GM19035 (cell line): ENCODE data around the gene DBNDD1.
A peak's percentile ranks its signal among the peaks of the same experiment; 100 is the strongest.
"Not testable (repeated sequence)": the region's sequence is repeated elsewhere in the genome, so short reads cannot be mapped to it uniquely, and the experiment has no call there.

Experiments
- ATAC-seq: cut with Tn5 transposase; IDR thresholded peaks from one replicate; pipeline ENCODE4 v1.9.1; 2021; ENCODE audit not compliant: unreplicated experiment

DBNDD1 gene

DNA sequence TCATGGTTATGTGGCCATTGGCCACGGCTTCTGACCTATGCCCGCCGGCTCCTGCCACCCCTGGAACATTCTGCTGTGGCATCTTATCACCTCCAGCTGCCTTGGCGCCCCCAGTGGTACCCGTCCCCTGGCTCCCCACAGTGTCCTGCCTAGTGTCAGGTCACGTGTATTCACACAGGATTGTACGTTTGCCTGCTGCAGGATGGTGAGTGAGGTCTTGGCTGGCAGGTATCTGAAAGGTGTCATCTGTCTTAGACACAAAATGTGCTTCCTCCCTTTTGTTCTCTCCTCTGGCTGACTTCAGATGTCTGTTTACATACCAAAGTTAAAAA, 24.9 kb downstream of the DBNDD1 start:
- ATAC-seq, result no peak

DNA sequence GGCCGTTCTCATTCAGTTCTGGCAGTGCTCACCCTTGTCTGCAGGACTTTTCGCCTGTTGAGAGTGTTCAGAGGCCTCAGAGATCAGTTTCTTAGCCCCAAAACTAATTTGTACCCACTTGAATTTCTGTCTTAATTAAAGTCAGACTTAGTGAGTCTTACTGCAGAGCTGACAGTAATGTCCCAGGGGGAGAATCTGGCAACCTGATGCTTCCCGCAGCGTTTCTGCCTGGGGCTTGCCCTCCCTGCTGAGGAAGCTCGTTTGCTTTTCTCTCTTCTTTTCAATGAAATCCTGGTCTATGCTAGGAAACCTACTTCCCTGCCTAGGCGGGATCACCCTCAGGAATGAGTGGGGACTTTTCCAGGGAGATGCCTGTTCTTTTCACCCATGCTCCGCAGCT, 25.3 kb downstream of the DBNDD1 start:
- ATAC-seq, result no peak

DNA sequence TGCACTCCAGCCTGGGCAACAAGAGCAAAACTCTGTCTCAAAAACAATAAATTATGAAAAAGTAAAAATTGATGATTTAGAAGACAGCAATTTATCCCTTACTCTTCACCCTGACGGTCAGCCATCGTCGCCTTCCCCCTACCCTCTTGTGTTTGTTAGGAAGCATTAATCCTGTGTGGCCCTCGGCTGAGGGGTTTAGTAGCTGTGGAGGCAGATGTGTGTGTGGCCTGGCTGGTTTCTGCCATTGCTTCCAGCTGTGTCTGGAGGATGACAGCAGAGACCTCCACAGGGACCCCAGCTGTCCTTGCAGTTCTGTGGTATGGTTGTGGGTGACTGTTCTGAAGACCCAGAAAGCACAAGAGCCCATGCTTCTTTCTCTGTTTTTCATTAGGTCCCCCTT, 25.9 kb downstream of the DBNDD1 start:
- no peak for ATAC-seq

DNA sequence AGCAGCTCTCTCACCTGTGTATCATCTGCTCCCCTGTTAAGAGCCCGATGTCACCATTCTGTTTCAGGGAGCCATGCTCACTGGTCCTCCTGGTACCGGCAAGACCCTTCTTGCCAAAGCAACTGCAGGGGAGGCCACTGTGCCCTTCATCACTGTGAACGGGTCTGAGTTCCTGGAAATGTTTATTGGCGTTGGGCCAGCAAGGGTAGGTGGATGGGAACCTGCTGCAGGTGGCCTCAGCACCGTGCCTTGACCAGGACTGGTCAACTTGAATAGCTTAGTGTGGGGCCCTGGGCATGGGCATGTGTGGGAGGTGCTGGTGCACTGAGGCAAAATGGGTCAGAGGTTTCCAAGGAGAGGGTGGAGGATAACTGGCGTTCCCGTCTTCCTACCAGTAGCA, 28.5 kb downstream of the DBNDD1 start:
- no peak for ATAC-seq

DNA sequence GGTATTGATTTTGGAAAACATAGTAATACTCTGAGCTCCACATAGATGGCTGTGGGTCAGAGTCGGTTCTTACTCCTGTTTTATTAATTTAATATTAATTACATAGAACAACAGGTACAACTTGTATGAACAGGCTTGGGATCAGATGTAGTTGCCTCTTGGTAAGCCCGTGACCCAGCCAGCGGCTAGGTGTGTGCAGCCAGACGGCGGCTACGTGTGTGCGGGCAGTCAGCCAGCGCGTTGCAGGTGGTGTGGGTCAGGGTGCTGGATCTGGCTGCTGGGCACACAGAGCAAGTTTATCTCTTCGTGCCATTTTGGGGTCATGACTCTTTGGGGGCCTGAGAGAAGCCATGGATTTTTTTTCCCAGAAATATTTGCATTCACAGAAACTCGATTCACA, 30.3 kb downstream of the DBNDD1 start:
- no peak for ATAC-seq

DNA sequence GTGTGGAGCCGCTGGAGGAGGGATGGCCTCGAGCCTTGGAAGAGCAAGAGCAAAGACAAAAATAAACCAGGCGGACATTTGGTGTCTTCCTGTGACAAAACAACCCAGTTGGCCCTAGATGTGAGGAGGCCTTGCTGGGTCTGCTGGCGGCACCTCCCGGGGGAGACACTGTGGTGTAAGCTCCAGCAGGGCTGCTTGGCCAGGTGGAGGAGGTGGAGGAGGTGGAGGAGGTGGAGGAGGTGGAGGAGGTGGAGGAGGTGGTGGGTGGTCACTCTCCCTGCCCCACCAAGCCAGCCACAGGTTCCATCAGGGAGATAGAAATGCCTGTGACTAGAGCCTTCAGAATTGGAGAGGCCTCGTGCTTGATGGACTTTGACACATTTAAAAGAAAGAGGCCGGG, 32.1 kb downstream of the DBNDD1 start:
- ATAC-seq, result no peak

DNA sequence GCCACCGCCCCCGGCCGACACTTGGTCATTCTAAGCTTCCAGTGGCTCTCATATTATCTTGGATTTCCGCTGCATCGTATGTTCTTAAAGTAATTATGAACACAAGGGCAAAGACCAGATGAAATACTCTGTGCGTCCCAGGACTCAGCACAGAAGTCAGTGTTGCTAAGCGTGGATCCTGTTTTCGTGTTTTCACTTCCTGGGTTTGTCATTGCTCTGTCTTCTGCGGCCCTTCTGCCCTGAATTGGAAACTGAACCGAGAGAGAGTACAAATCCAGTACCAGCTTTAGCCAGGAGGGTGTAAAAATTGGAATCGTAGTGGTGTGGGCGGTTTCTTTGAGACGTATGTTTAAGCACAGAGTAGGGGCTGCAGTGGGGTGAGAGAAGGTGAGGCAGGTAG, 32.7 kb downstream of the DBNDD1 start:
- ATAC-seq, result no peak

DNA sequence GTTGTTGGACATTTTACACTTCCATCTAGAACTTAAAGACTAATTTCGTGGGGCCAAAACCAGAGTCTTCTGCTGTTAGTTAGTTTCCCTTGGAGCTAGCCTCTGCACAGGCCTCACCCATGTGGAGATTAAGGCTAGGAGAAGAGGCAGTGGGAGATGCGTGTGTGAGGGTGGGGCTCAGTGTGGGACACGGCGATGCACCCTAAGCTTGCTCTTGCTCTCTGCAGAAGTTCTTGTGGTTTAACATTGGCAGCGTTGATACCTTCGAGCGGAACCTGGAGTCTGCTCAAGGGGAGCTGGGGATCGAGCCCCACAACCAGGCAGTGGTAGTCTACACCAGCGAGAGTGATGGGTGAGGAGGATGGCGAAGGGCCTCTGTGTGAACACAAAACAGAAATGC, 34.0 kb downstream of the DBNDD1 start:
- no peak for ATAC-seq

DNA sequence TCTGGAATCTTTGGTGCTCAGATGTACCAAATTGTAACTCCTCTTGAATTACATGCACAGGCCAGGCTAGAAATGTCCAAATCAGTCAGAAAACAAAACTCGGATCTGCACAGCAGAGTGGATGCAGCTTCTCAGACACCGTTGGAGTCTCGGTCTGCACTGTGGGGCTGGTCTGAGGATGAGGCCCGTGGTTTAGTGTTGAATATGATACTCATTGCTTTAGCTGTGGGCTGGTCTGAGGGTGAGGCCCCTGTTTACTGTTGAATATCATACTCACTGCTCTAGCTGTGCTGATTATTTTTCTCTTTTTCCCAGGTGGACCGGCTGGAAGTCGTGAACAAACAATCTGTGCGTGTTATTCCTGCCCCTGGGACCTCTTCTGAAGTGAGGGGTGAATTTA, 35.0 kb downstream of the DBNDD1 start:
- no peak for ATAC-seq

DNA sequence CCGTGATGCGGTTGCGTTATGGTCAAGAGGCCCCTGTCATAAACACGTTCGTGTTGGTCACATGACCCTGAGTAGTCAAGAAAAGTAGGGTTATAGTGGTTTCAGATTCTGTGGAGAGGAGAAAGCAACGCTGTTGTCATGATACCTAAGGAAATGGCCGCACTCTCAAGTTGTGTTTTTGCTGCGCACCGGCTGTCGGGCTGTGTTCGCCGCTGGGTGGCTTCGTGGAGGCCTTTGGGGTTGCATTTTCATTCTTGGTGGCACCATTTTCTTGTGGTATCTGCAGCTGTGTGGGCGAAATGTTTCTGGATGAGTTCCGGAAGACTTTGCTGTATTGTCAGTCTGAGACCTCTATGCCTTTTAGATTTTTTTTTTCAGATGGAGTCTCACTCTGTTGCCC, 35.7 kb downstream of the DBNDD1 start:
- no peak for ATAC-seq

DNA sequence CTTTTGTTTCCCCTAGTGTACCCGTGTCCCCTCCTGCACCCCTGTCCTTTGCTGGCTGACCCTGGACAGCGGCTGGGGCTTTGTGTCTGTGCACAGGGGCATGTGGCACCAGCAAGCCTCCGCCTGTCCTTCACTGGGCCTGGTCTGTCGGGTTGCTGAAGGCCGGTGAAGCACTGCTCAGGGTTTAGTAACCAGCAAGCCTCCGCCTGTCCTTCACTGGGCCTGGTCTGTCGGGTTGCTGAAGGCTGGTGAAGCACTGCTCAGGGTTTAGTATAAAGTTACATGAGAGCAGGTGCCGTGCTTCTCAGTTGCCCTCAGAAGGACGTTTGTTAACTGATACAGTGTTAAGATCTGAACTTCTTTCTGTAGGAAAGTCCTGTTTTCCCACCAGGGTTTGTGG, 36.9 kb downstream of the DBNDD1 start:
- ATAC-seq, result no peak

DNA sequence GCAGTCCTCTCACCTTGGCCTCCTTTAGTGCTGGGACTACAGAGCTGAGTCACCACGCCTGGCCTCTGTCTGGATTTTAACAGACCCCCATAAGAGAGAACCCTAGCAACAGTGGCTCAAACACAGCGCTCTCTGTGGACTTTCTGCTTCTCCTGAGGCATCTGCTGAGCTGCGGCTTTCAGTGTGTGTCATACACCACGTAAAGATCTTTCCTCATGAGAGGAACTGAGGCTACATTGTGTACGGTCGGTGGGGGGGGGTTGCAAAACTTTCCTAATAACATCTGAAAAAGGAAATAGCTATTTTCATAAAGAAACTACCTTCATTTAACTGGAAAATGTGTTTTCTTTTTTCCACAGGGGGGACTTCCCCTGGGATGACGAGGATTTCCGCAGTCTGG, 37.8 kb downstream of the DBNDD1 start:
- ATAC-seq, result peak; percentile 72

DNA sequence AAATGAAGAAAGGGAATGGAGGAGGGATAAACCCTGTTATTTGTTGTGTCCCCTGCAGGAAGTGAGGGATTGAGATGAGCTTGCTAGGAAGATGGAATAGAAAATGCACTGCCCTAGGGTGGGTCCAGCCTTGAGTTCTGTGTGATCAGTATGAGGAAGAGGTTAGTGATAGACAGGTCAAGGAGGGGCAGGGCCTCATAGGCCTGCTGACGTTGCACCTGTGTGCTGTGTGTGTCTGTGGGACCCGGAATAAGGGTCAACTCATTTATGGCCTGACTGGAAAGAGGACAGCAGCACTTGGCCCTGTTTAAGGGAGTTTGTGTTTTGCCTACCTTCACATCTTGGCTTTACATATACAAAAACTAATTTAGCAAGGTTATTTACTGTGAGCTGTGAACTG, 44.4 kb downstream of the DBNDD1 start:
- ATAC-seq, result no peak

DNA sequence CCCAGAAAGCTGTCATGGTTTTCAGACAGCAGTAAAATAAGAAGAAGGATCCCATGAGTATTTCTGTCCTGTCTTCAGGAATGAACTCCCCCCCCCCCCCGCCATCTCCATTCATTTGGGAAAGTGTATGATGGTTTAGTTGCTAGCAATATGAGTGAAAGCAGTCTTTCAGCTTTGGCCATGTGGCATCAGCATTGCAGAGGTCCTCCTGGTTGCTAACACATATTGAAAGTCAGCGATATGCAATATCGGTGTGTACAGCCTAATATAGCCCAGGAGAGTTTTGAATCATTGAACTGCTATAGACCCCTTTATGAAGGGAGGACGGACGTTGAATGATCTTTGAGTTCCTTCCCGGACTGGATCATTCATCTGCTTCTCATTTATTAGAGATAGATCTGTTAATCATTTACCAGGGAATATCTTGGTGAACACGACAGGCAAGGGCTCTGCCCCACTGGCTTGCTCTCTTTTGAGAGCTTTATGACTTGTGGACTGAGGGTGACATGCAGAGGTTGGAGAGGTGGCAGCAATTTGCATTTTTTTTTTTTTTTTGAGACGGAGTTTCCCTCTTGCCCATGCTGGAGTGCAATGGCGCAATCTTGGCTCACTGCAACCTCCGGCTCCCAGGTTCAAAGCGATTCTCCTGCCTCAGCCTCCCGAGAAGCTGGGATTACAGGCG, 45.5 kb downstream of the DBNDD1 start:
- no peak for ATAC-seq

DNA sequence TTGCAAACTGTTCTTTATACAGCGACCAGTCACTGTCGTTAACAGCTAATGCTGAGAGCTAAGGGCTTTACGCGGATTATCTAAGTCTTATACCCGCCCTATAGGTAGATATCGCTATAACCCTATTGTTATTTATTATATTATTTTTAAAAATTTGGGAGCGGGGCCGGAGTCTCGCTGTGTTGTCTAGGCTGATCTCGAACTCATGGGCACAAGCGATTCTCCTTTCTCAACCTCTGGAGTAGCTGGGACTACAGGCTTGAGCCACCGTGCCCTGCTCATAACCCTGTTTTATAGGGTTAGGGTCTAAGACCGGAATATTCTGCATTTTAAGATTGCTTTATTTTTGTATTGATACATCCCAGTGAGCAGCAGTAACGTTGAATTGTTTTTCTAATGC, 46.0 kb downstream of the DBNDD1 start:
- no peak for ATAC-seq

DNA sequence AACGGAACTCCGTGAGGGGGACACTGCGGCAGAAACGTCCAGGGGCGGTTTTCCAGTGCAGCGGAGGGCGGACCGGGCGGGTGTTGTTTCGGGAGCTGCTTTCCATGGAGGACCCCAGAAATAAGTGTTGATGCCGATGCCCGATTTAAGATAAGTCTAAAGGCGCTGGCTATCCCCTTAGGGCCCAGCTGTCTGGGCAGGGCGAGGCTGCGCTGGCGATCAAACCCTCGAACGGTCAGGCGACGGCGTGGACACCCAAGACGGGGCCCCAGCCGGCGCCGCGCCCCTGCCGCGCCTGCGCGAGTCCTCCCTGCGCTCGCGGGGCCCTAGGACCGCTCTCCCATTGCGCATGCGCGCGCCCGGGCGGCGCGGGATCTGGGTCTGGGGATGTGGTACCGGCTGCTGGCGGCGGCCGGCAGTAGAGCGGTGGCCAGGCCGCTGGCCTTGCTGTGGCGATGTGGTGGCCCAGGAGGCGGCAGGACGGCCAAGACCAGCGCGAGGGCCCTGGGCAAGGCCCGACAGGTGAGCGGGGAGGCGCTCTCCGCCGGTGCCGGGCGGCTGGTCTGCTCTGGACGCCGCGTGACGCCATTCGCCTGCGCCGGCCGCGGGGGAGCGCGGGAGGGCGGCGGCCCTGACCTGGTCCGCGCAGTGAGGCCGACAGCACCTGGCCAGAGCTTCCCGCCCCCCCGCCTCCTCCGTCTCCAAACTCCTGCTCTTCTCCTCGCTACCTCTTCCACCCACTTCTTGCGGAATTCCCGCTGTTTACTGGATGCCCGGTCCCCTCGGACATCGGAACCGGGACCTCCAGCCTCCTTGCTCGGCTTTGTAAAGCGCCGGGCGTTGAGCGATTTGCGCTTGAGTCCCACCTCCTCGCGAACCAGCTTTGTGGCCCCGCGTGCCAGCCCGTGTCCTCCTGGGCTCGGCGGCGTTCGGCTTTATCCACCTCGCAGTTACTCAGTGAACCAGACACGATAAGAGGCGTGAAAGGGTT, 46.7 kb downstream of the DBNDD1 start:
- ATAC-seq, result peak; percentile 83

DNA sequence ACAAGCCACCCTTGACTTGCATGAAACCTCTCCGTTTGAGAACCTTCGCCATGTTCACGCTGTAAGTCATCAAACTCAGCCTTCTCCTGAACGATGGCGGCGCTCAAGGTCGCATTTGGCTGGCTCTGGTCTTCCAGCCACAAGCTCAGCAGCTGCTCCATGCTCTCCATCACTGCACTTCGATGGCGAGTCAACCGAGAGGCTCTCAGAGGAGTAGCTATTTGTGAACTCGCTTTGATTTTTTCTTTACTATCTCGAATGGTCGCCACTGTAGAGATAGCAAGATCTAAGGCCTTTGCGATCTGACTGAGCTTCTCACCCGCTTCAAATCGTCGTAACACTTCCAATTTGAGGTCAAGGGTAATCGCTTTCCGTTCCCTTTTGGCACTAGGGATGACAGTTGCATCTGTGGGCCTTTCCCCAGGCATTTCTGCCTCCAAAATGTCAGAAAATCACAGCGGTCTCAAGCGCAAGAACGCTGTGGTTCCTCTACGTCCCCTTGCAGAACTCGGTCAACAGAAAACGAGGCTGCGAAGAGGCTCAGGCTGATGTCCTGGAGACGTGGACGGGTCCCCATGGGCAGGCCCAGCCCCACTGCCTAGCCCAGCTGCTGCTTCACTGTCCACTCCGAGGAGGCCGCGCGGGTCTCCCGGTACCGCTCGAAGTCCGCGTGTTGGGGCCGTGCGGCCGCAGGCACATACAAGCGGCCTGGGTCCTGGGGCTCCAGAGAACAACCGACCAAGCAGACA, 47.6 kb downstream of the DBNDD1 start:
- peak; percentile 4 for ATAC-seq

DNA sequence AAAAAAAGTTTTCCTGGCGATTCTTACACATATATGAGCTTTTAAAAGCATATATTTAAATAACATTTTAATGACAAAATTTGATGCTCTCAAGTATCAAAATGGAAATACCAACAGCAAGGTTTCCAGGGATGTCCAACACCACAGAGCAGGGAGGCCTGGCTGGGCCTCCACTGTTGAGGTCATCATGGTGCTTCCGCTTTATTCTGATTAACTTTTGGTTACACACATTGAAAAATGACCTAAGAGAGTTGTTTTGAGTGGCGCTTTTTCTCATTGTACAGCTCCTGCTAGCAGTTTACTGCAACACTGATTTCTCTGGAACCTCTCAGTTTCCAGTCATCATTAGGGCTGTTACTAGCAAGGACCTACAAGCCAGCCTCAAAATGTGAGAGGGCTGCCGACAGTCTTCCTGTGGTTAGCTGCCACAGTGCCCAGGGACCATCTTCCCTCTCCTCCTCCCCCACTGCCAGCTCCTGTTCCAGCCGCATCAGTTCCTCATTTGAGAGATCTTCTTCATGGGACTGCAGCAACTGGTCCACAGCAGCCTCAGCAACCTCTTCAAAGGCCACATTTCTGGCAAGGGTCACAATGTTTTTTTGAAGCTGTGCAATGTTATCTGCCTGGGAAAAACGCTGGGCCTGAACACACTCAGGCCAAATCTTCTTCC, 49.4 kb downstream of the DBNDD1 start:
- no peak for ATAC-seq

DNA sequence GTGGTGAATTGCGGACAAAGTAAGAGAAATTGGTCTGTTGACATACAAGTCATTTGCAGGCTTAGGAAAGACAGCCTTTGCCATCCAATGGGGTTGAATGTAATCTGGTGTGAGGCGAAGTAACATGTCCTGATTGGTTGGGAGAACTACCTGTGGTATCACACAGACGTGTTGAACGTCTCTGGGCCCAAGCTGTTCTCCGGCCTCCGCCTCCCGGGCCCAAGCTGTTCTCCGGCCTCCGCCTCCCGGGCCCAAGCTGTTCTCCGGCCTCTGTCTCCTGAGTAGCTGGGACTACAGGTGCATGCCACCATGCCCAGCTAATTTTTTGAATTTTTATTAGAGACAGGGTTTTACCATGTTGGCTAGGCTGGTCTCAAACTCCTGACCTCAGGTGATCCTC, 51.2 kb downstream of the DBNDD1 start:
- not testable (repeated sequence) for ATAC-seq

DNA sequence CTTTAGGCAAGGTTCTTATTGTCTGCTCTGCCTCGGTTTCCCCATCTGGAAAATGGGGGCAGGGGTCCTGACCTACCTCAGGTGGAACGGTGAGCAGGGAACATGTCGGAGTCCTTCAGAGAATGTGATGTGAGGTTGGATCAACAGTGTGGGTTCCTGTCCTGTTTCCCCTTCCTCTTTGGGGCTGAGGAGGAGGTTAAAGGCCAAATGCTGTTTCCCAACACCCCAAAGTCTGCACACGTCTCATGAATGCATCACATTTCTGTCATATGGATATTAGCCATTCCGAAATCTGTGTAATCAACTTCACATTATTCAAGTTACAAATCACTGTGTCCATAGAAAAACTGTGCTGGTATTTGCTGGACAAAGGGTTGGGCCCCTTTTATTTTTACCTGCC, 51.8 kb downstream of the DBNDD1 start:
- ATAC-seq, result not testable (repeated sequence)

DNA sequence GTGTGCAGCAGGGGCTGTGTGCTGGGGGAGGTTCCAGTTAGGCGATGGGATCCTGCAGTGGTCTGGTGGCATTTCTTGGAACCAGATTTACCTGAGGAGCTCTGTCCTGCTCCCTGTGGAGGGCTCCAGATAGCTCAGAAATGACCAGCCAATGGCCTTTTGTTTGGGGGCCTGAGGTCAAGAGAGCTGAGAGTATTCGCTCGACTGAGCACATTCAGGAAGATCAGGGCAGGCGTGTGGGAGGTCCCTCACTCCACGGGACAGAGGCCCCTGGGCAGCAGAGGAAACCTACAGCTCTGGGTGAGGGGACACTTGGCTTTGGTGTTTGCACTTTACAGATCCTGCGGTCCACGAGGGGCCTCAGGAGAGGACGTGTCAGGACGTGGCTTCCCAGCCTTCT, 52.5 kb downstream of the DBNDD1 start:
- no peak for ATAC-seq
